ENCODE results near the gene ATP1A1.

GRCh38 chr1:116431870-116432500 is 58.9 kb downstream of the ATP1A1 start:
- TF ChIP-seq CTCF (IDR thresholded peaks at IDR 0.05; ENCODE audit: extremely low read depth in 1 of 2, insufficient read depth in 1 of 2, low read depth in 1 of 2, low read length in 2 of 2) (no peak), MAX (IDR thresholded peaks at IDR 0.05; ENCODE audit: insufficient read depth, insufficient read length) (no peak), MYC (IDR thresholded peaks at IDR 0.05; ENCODE audit: low read depth, low read length) (no peak), POLR2A (IDR thresholded peaks at IDR 0.05; ENCODE audit: low read depth, low read length) (no peak), EZH2 (IDR thresholded peaks at IDR 0.05; ENCODE audit: borderline replicate concordance, low read depth, low read length, severe bottlenecking) (no peak), POLR2AphosphoS5 (IDR thresholded peaks at IDR 0.05; ENCODE audit: insufficient read depth, low read depth, low read length) (no peak)
